Fibroblast of pulmonary artery (primary cell): ENCODE results near the gene GKAP1.

Source experiments
- DNase-seq: peaks from one replicate; pipeline ENCODE4 v3.0.0-alpha.2; 2010; ENCODE audit warnings: low read depth
- H3K4me3 ChIP-seq: replicated peaks from 2 replicates; pipeline ENCODE4 v1.5.1; 2011; ENCODE audit warnings: low read depth, mild to moderate bottlenecking, control low read depth, low read length, moderate library complexity
- TF ChIP-seq, protein P1 (sequence below): IDR thresholded peaks from 2 replicates; pipeline ENCODE4 v1.5.1; 2011; ENCODE audit warnings: mild to moderate bottlenecking, control low read depth, low read length, inconsistent platforms; ENCODE audit errors: missing control alignments

The GKAP1 gene

DNA sequence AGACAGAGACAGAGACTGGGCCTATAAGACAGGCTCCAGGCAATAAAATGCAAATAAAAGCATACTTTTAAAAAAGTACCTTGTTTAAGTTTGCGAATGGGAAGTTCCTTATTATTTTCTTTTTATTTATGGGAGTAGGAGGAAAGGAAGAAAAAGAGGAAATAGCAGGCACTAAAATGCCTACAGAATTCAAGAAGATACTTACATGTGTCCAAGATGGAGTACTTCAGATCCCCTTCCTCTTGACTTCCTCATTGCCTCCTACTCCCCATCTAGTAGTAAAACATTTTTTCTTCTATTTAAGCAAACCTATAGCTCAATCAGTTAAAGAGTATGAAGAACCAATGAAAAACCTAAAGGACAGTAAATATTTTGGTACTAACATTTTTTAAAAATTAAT lies 24.8 kb downstream of the GKAP1 start:
- DNase-seq, result no peak
- TF ChIP-seq, protein P1, sequence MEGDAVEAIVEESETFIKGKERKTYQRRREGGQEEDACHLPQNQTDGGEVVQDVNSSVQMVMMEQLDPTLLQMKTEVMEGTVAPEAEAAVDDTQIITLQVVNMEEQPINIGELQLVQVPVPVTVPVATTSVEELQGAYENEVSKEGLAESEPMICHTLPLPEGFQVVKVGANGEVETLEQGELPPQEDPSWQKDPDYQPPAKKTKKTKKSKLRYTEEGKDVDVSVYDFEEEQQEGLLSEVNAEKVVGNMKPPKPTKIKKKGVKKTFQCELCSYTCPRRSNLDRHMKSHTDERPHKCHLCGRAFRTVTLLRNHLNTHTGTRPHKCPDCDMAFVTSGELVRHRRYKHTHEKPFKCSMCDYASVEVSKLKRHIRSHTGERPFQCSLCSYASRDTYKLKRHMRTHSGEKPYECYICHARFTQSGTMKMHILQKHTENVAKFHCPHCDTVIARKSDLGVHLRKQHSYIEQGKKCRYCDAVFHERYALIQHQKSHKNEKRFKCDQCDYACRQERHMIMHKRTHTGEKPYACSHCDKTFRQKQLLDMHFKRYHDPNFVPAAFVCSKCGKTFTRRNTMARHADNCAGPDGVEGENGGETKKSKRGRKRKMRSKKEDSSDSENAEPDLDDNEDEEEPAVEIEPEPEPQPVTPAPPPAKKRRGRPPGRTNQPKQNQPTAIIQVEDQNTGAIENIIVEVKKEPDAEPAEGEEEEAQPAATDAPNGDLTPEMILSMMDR, result no peak
- H3K4me3 ChIP-seq, result no peak overlapping the region

DNA sequence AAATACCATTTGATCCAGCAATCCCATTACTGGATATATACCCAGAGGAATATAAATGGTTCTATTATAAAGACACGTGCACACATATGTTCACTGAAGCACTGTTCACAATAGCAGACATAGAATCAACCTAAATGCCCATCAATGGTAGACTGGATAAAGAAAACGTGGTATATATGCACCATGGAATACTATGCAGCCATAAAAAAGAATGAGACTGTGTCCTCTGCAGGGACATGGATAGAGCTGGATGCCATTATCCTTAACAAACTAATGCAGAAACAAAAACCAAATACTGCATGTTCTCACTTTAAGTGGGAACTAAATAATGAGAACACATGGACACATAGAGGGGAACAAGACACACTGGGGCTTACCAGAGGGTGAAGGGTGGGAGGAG lies 39.4 kb downstream of the GKAP1 start:
- no peak overlapping the region for H3K4me3 ChIP-seq
- no peak for DNase-seq
- TF ChIP-seq, protein P1, result no peak

DNA sequence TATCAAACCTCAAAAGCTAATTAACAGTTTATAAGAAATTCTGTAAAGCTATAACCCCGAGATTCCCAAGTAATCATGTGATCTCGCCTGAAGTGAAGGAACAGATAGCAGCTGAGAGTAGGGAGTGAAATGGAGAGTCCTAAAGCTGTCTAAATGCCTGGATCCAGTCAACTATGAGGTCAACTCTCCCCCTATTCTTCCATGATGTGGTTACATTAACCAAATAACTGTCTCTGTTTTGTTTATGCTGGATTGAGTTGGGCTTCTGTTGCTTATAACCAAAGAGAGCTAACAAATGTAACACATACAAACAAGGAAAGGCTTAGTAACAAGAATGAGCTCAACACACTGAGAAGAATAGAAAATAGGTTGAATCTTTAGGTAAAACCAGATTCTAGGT lies 41.6 kb downstream of the GKAP1 start:
- TF ChIP-seq, protein P1, result no peak
- H3K4me3 ChIP-seq, result no peak overlapping the region
- DNase-seq, result no peak

DNA sequence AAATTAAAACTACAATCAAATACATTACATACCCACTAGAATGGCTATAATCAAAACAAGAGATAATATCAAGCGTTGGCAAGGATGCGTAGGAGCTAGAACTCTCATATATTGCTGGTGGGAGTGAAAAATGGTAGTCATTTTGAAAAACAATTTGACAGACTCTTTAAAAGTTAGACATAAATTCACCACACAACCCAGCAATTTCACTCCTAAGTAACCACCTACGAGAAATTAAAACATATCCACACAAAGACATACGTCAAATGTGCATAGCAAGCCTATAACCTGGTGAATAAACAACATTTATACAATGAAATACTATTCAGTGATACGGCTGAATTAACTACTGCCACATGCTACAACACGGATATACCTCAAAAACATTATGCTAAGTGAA lies 44.7 kb downstream of the GKAP1 start:
- TF ChIP-seq, protein P1, result no peak

DNA sequence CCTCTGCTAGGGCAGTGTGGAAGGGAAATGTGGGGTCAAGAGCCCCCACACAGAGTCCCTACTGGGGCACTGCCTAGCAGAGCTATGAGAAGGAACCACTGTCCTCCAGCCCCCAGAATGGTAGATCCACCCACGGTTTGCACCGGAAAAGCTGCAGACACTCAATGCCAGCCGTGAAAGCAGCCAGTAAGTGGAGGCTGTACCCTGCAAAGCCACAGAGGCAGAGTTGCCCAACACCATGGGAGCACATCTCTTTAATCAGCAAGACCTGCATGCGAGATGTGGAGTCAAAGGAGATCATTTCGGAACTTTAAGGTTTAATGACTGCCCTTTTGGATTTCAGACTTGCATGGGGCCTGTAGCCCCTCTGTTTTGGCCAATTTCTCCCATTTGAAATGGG lies 52.2 kb downstream of the GKAP1 start:
- no peak for DNase-seq
- TF ChIP-seq, protein P1, result no peak
- H3K4me3 ChIP-seq, result no peak overlapping the region

More for the DNA sequence above, 44.7 kb downstream of the GKAP1 start:
- no peak overlapping the region for H3K4me3 ChIP-seq
- DNase-seq, result no peak

DNA sequence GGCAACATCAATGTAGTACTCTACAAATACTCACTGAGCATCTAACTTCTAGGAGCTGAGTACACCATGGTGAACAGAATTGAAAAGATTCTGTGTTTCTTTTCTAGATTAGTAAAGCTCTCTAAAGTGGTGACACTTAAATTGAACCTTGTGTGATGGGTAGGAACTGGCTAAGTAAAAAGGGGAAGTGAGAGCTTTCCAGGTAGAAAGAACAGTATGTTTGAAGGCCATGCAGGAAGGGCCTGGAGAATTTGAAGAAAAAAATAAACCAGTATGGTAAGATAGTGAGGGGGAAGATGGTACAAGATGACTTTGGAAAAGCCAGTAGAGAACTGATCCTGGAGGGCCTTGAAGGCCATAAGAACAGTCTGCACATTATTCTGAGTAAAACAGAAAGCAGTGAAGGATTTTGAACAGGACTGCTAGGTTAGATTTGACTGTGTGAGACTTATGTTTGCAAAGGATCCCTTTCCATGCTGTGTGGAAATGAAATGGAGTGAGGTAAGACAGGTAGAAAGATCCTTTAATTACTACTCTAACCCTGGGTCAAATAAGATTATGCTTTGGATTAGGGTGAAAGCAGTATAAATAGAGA lies 63.1 kb downstream of the GKAP1 start:
- H3K4me3 ChIP-seq, result no peak overlapping the region
- TF ChIP-seq, protein P1, result no peak
- DNase-seq, result no peak

DNA sequence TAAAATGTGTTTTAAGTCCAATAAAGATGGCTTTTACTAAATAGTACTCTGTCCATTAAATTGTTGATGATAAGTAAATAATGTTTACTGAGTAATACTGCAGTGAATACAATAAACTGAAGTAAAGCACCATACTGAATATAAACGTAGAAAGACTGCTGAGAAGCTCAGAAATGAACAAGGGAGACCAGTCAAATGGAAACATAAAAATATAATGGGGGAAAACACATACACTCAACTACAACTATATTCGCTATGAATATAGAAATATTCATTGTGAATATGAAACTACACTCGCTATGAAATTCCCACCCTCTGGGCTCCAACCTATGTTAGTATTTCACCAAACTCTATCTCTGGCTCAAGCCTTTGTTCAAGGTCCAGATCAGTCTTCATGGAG lies 67.9 kb downstream of the GKAP1 start:
- DNase-seq, result no peak
- TF ChIP-seq, protein P1, result no peak
- no peak overlapping the region for H3K4me3 ChIP-seq
